ENCODE data around the gene NUDT17. TPM values are rescaled to one million over a fixed set of nuclear protein-coding genes. Genes with fewer than 3 reads are reported as not detected.

The NUDT17 gene
- total and polyA plus RNA-seq, 9 of the 15 experiments (the other 6 are each of a cell fraction or from before 2014, with no cell fraction given): 2.1 to 10.0 (median 6.1) TPM

DNA sequence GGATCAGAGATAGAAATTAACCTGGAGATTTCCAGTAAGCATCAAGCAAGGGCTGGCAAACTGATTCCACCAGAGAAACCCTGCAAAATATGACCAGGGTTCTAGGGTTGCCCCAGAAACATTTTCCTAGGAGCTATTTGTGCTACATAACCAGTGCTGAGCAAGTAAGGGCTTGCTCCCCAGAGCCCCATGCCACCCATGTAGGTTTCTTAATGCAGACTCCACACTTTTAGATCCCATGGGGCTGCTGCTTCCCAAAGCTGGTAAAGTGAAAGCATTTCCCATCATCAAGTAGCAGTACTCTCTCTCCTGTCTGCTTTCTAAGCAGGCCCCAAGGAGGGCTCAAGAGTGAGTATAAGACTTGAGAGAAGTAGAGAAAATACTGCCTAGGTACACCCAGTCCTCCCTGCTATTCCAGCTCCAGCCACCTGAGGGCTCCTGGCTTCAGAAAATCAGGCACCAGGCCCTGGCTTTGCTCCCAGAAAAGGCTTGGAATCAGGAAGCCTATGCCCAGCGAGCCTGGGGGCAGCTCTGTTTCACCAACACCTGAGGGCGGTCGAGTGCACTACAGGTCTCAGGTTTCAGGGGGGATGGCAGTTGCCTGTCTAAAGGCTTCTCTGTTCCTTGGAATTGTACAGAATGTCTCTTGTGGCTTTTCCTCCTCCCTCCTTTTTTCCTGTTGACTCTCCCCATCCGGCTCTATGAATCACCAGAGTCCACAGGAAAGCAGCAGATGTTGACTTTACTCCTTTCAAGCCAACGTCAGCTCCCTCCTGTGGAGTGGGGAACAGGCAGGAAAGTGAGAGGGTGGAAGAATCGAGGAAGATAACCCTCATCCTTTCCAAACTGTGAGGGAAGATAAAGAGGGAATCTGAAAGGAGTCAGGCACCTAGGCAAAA lies 46.4 kb downstream of the NUDT17 start (continued):
- TF ChIP-seq IRF2 (CRISPR knock-in tag; IDR thresholded peaks at IDR 0.05) (no peak), SRF (CRISPR knock-in tag; IDR thresholded peaks at IDR 0.05) (no peak), ZNF224 (CRISPR knock-in tag; IDR thresholded peaks at IDR 0.05) (no peak), ELF4 (CRISPR knock-in tag; IDR thresholded peaks at IDR 0.05) (no peak), XRCC3 (IDR thresholded peaks at IDR 0.05) (no peak), HNRNPUL1 (IDR thresholded peaks at IDR 0.05; ENCODE audit: low read length) (no peak), NR3C1 (CRISPR knock-in tag; IDR thresholded peaks at IDR 0.05) (no peak), NR1H2 (CRISPR knock-in tag; IDR thresholded peaks at IDR 0.05) (no peak), CREB1 (IDR thresholded peaks at IDR 0.05) (no peak), CREB1 (CRISPR knock-in tag; IDR thresholded peaks at IDR 0.05) (0 out of 2 replicates have a peak, but pooled peaks have one; percentile 11), FOXK2 (conservative IDR thresholded peaks at IDR 0.05 in 1 of 2, IDR thresholded peaks at IDR 0.05 in 1 of 2; ENCODE audit: low read depth in 2 of 2) (peak; percentile 18 to 54; a peak in 1 of 4 replicates), MED1 (CRISPR knock-in tag; IDR thresholded peaks at IDR 0.05; ENCODE audit: borderline replicate concordance) (no peak), TAF1 (IDR thresholded peaks at IDR 0.05; ENCODE audit: control insufficient read depth, extremely low read depth, insufficient read depth, low read length, severe bottlenecking) (no peak), ZFP30 (CRISPR knock-in tag; IDR thresholded peaks at IDR 0.05; ENCODE audit: borderline replicate concordance) (no peak), HDAC2 (IDR thresholded peaks at IDR 0.05) (no peak), PHTF2 (CRISPR knock-in tag; IDR thresholded peaks at IDR 0.05) (no peak)
- TF ChIP-seq, protein P1, sequence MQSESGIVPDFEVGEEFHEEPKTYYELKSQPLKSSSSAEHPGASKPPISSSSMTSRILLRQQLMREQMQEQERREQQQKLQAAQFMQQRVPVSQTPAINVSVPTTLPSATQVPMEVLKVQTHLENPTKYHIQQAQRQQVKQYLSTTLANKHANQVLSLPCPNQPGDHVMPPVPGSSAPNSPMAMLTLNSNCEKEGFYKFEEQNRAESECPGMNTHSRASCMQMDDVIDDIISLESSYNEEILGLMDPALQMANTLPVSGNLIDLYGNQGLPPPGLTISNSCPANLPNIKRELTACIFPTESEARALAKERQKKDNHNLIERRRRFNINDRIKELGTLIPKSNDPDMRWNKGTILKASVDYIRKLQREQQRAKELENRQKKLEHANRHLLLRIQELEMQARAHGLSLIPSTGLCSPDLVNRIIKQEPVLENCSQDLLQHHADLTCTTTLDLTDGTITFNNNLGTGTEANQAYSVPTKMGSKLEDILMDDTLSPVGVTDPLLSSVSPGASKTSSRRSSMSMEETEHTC (IDR thresholded peaks at IDR 0.05): no peak
- TF ChIP-seq, protein P2, sequence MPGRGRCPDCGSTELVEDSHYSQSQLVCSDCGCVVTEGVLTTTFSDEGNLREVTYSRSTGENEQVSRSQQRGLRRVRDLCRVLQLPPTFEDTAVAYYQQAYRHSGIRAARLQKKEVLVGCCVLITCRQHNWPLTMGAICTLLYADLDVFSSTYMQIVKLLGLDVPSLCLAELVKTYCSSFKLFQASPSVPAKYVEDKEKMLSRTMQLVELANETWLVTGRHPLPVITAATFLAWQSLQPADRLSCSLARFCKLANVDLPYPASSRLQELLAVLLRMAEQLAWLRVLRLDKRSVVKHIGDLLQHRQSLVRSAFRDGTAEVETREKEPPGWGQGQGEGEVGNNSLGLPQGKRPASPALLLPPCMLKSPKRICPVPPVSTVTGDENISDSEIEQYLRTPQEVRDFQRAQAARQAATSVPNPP (IDR thresholded peaks at IDR 0.05; ENCODE audit: borderline replicate concordance, insufficient read depth, insufficient read length): no peak
- TF ChIP-seq, protein P3, sequence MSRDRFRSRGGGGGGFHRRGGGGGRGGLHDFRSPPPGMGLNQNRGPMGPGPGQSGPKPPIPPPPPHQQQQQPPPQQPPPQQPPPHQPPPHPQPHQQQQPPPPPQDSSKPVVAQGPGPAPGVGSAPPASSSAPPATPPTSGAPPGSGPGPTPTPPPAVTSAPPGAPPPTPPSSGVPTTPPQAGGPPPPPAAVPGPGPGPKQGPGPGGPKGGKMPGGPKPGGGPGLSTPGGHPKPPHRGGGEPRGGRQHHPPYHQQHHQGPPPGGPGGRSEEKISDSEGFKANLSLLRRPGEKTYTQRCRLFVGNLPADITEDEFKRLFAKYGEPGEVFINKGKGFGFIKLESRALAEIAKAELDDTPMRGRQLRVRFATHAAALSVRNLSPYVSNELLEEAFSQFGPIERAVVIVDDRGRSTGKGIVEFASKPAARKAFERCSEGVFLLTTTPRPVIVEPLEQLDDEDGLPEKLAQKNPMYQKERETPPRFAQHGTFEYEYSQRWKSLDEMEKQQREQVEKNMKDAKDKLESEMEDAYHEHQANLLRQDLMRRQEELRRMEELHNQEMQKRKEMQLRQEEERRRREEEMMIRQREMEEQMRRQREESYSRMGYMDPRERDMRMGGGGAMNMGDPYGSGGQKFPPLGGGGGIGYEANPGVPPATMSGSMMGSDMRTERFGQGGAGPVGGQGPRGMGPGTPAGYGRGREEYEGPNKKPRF (IDR thresholded peaks at IDR 0.05; ENCODE audit: low read depth, low read length): no peak
- TF ChIP-seq, protein P4, sequence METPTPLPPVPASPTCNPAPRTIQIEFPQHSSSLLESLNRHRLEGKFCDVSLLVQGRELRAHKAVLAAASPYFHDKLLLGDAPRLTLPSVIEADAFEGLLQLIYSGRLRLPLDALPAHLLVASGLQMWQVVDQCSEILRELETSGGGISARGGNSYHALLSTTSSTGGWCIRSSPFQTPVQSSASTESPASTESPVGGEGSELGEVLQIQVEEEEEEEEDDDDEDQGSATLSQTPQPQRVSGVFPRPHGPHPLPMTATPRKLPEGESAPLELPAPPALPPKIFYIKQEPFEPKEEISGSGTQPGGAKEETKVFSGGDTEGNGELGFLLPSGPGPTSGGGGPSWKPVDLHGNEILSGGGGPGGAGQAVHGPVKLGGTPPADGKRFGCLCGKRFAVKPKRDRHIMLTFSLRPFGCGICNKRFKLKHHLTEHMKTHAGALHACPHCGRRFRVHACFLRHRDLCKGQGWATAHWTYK (CRISPR knock-in tag; IDR thresholded peaks at IDR 0.05): no peak; the same call in 1 of the 2 replicates
- TF ChIP-seq, protein P5, sequence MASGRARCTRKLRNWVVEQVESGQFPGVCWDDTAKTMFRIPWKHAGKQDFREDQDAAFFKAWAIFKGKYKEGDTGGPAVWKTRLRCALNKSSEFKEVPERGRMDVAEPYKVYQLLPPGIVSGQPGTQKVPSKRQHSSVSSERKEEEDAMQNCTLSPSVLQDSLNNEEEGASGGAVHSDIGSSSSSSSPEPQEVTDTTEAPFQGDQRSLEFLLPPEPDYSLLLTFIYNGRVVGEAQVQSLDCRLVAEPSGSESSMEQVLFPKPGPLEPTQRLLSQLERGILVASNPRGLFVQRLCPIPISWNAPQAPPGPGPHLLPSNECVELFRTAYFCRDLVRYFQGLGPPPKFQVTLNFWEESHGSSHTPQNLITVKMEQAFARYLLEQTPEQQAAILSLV (tag; IDR thresholded peaks at IDR 0.05): no peak
